Measurements from ENCODE around the gene DIAPH1. TPM values are rescaled to one million over a fixed set of nuclear protein-coding genes. Genes with fewer than 3 reads are reported as not detected.

The DIAPH1 gene
- total RNA-seq, 1 donor = 22.1 TPM

DNA sequence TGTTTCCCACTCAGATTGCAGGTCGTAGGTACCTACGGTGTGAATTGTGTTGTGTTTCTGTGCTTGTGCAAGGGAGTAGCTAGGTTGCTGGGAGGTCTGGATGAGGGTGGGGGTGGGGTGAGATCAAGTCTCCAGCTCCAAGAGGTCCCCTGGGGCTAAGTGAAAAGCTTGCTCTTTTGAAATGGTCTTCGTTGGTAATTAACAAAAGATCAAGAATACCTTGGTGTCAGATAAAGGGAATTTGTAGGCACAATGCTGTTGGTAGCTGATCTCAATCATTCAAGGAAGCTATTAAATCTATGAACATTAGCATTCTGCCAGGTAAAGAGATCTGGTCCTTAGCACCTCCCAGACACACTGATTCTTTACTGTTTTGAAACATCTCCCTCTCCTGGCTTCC, 134.9 kb downstream of the DIAPH1 start:
- H3K4me3 ChIP-seq (ENCODE audit: low read depth, low read length) = no peak overlapping the region
- DNase-seq (ENCODE audit: low read depth) = no peak
- TF ChIP-seq, protein P1, sequence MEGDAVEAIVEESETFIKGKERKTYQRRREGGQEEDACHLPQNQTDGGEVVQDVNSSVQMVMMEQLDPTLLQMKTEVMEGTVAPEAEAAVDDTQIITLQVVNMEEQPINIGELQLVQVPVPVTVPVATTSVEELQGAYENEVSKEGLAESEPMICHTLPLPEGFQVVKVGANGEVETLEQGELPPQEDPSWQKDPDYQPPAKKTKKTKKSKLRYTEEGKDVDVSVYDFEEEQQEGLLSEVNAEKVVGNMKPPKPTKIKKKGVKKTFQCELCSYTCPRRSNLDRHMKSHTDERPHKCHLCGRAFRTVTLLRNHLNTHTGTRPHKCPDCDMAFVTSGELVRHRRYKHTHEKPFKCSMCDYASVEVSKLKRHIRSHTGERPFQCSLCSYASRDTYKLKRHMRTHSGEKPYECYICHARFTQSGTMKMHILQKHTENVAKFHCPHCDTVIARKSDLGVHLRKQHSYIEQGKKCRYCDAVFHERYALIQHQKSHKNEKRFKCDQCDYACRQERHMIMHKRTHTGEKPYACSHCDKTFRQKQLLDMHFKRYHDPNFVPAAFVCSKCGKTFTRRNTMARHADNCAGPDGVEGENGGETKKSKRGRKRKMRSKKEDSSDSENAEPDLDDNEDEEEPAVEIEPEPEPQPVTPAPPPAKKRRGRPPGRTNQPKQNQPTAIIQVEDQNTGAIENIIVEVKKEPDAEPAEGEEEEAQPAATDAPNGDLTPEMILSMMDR (IDR thresholded peaks at IDR 0.05; ENCODE audit: insufficient read depth, low read length) = no peak

DNA sequence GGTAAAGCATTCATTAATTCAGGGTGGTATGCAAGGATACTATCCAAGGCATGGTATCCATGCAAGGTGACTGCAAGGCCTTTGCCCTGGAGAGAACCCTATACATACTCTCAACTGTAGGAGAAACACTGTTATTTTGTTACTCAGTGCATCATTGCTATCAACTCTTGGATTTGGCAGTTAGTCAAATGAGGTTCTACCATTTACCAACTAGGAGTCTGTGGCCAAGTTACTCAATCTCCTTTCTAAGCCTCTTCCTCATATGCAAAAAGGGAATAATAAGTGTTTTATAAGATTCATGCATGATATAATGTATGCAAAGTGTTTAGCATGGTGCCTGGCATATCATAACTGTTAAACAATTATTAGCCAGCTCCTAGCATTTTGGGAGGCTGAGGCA, 139.0 kb downstream of the DIAPH1 start:
- DNase-seq (ENCODE audit: low read depth) = peak; percentile 62
- peak overlapping the region; percentile 61 for H3K4me3 ChIP-seq (ENCODE audit: low read depth, low read length)
- TF ChIP-seq, protein P1 (IDR thresholded peaks at IDR 0.05; ENCODE audit: insufficient read depth, low read length) = no peak

DNA sequence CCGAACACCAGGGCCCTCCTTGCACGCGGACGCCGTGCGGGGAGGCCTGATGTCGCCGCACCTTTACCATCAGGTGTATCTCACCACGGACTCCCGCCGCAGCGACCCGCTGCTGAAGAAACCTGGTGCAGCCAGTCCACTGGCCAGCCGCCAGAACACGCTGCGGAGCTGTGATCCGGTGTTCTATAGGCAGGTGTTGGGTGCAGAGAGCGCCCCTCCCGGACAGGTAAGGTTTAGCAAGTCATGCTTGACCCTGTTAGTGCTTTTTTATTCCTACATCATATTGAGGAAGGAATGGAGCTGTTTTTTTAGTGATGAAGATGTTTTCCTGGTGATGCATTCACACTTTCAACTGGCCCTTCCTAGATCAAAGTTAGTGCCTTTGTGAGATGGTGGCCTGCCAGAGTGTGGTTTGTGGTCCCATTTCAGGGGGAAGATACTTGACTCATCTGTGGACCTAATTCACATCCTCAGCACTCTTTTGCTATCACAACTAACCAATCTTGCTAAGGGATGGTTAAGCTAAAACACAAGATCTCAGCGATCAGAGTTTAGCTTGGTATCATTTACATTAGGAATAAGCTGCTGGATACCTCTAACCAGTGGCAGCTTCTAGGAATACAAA, 140.4 kb downstream of the DIAPH1 start:
- H3K4me3 ChIP-seq (ENCODE audit: low read depth, low read length) = peak overlapping the region; percentile 89
- TF ChIP-seq, protein P1 (IDR thresholded peaks at IDR 0.05; ENCODE audit: insufficient read depth, low read length) = peak; percentile 43

DNA sequence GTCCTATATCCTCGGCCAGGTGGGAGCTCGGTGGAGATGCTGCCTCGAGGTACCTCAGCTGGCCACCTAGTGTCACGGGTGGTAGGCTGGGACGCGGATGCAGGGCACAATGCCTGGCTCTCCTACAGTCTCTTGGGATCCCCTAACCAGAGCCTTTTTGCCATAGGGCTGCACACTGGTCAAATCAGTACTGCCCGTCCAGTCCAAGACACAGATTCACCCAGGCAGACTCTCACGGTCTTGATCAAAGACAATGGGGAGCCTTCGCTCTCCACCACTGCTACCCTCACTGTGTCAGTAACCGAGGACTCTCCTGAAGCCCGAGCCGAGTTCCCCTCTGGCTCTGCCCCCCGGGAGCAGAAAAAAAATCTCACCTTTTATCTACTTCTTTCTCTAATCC, 141.0 kb downstream of the DIAPH1 start:
- peak overlapping the region; percentile 89 for H3K4me3 ChIP-seq (ENCODE audit: low read depth, low read length)
- TF ChIP-seq, protein P1 (IDR thresholded peaks at IDR 0.05; ENCODE audit: insufficient read depth, low read length) = no peak
- peak; percentile 27 for DNase-seq (ENCODE audit: low read depth)

More for the DNA sequence above, 140.4 kb downstream of the DIAPH1 start:
- no peak for DNase-seq (ENCODE audit: low read depth)

DNA sequence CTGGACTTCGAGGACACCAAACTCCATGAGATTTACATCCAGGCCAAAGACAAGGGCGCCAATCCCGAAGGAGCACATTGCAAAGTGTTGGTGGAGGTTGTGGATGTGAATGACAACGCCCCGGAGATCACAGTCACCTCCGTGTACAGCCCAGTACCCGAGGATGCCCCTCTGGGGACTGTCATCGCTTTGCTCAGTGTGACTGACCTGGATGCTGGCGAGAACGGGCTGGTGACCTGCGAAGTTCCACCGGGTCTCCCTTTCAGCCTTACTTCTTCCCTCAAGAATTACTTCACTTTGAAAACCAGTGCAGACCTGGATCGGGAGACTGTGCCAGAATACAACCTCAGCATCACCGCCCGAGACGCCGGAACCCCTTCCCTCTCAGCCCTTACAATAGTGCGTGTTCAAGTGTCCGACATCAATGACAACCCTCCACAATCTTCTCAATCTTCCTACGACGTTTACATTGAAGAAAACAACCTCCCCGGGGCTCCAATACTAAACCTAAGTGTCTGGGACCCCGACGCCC, 141.7 kb downstream of the DIAPH1 start:
- peak overlapping the region; percentile 89 for H3K4me3 ChIP-seq (ENCODE audit: low read depth, low read length)
- no peak for DNase-seq (ENCODE audit: low read depth)
- TF ChIP-seq, protein P1 (IDR thresholded peaks at IDR 0.05; ENCODE audit: insufficient read depth, low read length) = no peak

DNA sequence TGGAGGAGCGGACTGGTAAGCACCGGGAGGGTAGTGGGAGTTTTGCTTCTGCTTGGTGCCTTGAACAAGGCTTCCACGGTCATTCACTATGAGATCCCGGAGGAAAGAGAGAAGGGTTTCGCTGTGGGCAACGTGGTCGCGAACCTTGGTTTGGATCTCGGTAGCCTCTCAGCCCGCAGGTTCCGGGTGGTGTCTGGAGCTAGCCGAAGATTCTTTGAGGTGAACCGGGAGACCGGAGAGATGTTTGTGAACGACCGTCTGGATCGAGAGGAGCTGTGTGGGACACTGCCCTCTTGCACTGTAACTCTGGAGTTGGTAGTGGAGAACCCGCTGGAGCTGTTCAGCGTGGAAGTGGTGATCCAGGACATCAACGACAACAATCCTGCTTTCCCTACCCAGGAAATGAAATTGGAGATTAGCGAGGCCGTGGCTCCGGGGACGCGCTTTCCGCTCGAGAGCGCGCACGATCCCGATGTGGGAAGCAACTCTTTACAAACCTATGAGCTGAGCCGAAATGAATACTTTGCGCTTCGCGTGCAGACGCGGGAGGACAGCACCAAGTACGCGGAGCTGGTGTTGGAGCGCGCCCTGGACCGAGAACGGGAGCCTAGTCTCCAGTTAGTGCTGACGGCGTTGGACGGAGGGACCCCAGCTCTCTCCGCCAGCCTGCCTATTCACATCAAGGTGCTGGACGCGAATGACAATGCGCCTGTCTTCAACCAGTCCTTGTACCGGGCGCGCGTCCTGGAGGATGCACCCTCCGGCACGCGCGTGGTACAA, 142.5 kb downstream of the DIAPH1 start:
- H3K4me3 ChIP-seq (ENCODE audit: low read depth, low read length) = peak overlapping the region; percentile 89
- DNase-seq (ENCODE audit: low read depth) = peak; percentile 84
- TF ChIP-seq, protein P1 (IDR thresholded peaks at IDR 0.05; ENCODE audit: insufficient read depth, low read length) = no peak
